SK-N-SH treated with all-trans-retinoic acid at 6 μM for 48 hours (cell line): Measurements from ENCODE around the gene RND3.

Experiments
- ATAC-seq: fragments of 200-7000 bp; cut with Tn5 transposase; 3 replicates; pipeline ENCODE4 v1.9.1; 2020; ENCODE audit warnings: mild to moderate bottlenecking, moderate library complexity
- ARNTL ChIP-seq: fragments of 450-650 bp; formaldehyde crosslinking; IDR thresholded peaks from 2 replicates; pipeline ENCODE4 v1.5.0; 2020; ENCODE audit warnings: low read depth, mild to moderate bottlenecking, moderate library complexity, borderline replicate concordance
- BACH2 ChIP-seq: fragments of 250-450 bp; sonication (Bioruptor Pico); IDR thresholded peaks from 2 replicates; pipeline ENCODE4 v1.9.0; 2021; ENCODE audit warnings: mild to moderate bottlenecking, borderline replicate concordance
- CSDC2 ChIP-seq: fragments of 250-450 bp; sonication (Bioruptor Pico); IDR thresholded peaks from 2 replicates; pipeline ENCODE4 v1.5.0; 2020; ENCODE audit warnings: mild to moderate bottlenecking, moderate library complexity
- GLIS3 ChIP-seq: fragments of 250-450 bp; sonication (Bioruptor Pico); IDR thresholded peaks from 2 replicates; pipeline ENCODE4 v1.5.0; 2020; ENCODE audit warnings: mild to moderate bottlenecking, moderate library complexity
- ISL1 ChIP-seq: fragments of 250-450 bp; sonication (Bioruptor Pico); IDR thresholded peaks from 2 replicates; pipeline ENCODE4 v2.1.2; 2022; ENCODE audit warnings: mild to moderate bottlenecking, moderate library complexity
- OSR1 ChIP-seq: fragments of 250-450 bp; sonication (Bioruptor Pico); IDR thresholded peaks from 2 replicates; pipeline ENCODE4 v1.8.0; 2022; ENCODE audit warnings: moderate library complexity, mild to moderate bottlenecking, inconsistent platforms
- PPARA ChIP-seq: fragments of 250-450 bp; sonication (Bioruptor Pico); IDR thresholded peaks from 2 replicates; pipeline ENCODE4 v1.5.0; 2020; ENCODE audit warnings: mild to moderate bottlenecking, borderline replicate concordance
- RARB ChIP-seq: fragments of 250-450 bp; sonication (Bioruptor Pico); IDR thresholded peaks from 2 replicates; pipeline ENCODE4 v1.8.0; 2021; ENCODE audit warnings: mild to moderate bottlenecking, moderate library complexity
- SNAI2 ChIP-seq: fragments of 250-450 bp; sonication (Bioruptor Pico); IDR thresholded peaks from 2 replicates; pipeline ENCODE4 v1.5.0; 2020; ENCODE audit warnings: mild to moderate bottlenecking, moderate library complexity
- TCF4 ChIP-seq: fragments of 250-450 bp; sonication (Bioruptor Pico); IDR thresholded peaks from 2 replicates; pipeline ENCODE4 v1.8.0; 2021; ENCODE audit warnings: mild to moderate bottlenecking, moderate library complexity, borderline replicate concordance
- TOX ChIP-seq: fragments of 250-450 bp; sonication (Bioruptor Pico); IDR thresholded peaks from 2 replicates; pipeline ENCODE4 v1.8.0; 2021; ENCODE audit warnings: mild to moderate bottlenecking, moderate library complexity, borderline replicate concordance
- ZC3H10 ChIP-seq: fragments of 250-450 bp; sonication (Bioruptor Pico); IDR thresholded peaks from 2 replicates; pipeline ENCODE4 v1.5.1; 2021; ENCODE audit warnings: mild to moderate bottlenecking, moderate library complexity
- ZFP3 ChIP-seq: fragments of 250-450 bp; sonication (Bioruptor Pico); IDR thresholded peaks from 2 replicates; pipeline ENCODE4 v1.5.0; 2020; ENCODE audit warnings: mild to moderate bottlenecking, moderate library complexity
- ZNF565 ChIP-seq: fragments of 450-650 bp; formaldehyde crosslinking; conservative IDR thresholded peaks from 2 replicates; pipeline ENCODE4 v1.5.0; 2020; ENCODE audit warnings: low read depth, mild to moderate bottlenecking, moderate library complexity
- ZNF70 ChIP-seq: fragments of 450-650 bp; formaldehyde crosslinking; IDR thresholded peaks from 2 replicates; pipeline ENCODE4 v1.5.0; 2020; ENCODE audit warnings: mild to moderate bottlenecking, moderate library complexity
- ZNF8 ChIP-seq: fragments of 450-650 bp; formaldehyde crosslinking; IDR thresholded peaks from 2 replicates; pipeline ENCODE4 v1.5.0; 2020; ENCODE audit warnings: mild to moderate bottlenecking, moderate library complexity
- TF ChIP-seq, protein P1 (sequence below): fragments of 250-450 bp; sonication (Bioruptor Pico); IDR thresholded peaks from 2 replicates; pipeline ENCODE4 v1.5.1; 2020; ENCODE audit warnings: low read depth, mild to moderate bottlenecking, moderate library complexity
- TF ChIP-seq, protein P2 (sequence below): fragments of 250-450 bp; sonication (Bioruptor Pico); IDR thresholded peaks from 2 replicates; pipeline ENCODE4 v1.5.0; 2020; ENCODE audit warnings: mild to moderate bottlenecking, moderate library complexity
- TF ChIP-seq, protein P3 (sequence below): fragments of 250-450 bp; sonication (Bioruptor Pico); IDR thresholded peaks from 2 replicates; pipeline ENCODE4 v1.8.0; 2021; ENCODE audit warnings: low read depth, mild to moderate bottlenecking, moderate library complexity, borderline replicate concordance
- TF ChIP-seq, protein P4 (sequence below): fragments of 250-450 bp; sonication (Bioruptor Pico); IDR thresholded peaks from 2 replicates; pipeline ENCODE4 v1.5.1; 2021; ENCODE audit warnings: mild to moderate bottlenecking, moderate library complexity
- TF ChIP-seq, protein P5 (sequence below): fragments of 250-450 bp; sonication (Bioruptor Pico); IDR thresholded peaks from 2 replicates; pipeline ENCODE4 v1.8.0; 2020; ENCODE audit warnings: mild to moderate bottlenecking, moderate library complexity, borderline replicate concordance

The RND3 gene

DNA sequence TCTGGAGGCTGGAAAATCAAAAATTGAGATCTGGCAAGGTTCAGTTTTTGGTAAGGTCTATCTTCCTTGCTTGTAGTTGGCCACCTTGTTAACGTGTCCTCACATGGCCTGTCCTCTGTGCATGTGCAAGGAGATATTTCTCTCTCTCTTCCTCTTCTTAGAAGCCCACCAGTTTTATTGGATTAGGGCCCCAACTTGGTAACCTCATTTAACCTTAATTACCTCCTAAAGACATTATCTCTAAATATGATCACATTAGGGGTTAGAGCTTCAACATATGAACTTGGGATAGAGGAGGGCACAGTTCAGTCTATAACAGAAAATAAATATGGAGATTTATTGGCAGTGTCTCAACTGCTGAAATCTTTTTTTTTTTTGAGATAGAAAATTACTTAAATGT is 19.6 kb upstream of the RND3 start:
- ATAC-seq, result no peak

DNA sequence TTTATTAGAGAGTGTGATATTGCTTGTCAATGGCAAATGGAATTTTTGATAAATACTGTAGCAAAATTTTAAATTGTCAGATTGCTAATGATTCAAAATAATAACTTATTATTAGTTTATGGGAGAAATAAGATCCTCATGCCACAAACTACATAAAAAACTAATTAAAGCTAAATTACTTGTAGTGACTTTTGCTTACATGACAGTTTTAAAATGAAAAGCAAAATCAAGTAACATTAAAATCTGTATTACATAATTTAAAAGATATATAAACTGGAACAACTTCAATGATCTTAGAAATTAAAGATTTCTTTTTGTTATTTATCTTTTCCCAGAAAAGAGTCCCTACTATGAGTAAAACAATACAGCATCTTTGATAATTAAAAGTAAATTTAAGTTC is 17.7 kb upstream of the RND3 start:
- TF ChIP-seq BACH2 (CRISPR knock-in tag) (no peak), CSDC2 (no peak), ZNF565 (no peak)
- TF ChIP-seq, all 23 proteins: peak for 0
- ATAC-seq, result no peak

More for the DNA sequence above, 19.6 kb upstream of the RND3 start:
- TF ChIP-seq RARB (CRISPR knock-in tag) (no peak), ISL1 (CRISPR knock-in tag) (no peak), ZNF565 (no peak), ZNF70 (CRISPR knock-in tag) (no peak), GLIS3 (CRISPR knock-in tag) (no peak), ARNTL (CRISPR knock-in tag) (no peak), ZNF8 (CRISPR knock-in tag) (no peak)
- TF ChIP-seq, protein P1, sequence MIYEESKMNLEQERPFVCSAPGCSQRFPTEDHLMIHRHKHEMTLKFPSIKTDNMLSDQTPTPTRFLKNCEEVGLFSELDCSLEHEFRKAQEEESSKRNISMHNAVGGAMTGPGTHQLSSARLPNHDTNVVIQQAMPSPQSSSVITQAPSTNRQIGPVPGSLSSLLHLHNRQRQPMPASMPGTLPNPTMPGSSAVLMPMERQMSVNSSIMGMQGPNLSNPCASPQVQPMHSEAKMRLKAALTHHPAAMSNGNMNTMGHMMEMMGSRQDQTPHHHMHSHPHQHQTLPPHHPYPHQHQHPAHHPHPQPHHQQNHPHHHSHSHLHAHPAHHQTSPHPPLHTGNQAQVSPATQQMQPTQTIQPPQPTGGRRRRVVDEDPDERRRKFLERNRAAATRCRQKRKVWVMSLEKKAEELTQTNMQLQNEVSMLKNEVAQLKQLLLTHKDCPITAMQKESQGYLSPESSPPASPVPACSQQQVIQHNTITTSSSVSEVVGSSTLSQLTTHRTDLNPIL (CRISPR knock-in tag), result no peak
- TF ChIP-seq, protein P2, sequence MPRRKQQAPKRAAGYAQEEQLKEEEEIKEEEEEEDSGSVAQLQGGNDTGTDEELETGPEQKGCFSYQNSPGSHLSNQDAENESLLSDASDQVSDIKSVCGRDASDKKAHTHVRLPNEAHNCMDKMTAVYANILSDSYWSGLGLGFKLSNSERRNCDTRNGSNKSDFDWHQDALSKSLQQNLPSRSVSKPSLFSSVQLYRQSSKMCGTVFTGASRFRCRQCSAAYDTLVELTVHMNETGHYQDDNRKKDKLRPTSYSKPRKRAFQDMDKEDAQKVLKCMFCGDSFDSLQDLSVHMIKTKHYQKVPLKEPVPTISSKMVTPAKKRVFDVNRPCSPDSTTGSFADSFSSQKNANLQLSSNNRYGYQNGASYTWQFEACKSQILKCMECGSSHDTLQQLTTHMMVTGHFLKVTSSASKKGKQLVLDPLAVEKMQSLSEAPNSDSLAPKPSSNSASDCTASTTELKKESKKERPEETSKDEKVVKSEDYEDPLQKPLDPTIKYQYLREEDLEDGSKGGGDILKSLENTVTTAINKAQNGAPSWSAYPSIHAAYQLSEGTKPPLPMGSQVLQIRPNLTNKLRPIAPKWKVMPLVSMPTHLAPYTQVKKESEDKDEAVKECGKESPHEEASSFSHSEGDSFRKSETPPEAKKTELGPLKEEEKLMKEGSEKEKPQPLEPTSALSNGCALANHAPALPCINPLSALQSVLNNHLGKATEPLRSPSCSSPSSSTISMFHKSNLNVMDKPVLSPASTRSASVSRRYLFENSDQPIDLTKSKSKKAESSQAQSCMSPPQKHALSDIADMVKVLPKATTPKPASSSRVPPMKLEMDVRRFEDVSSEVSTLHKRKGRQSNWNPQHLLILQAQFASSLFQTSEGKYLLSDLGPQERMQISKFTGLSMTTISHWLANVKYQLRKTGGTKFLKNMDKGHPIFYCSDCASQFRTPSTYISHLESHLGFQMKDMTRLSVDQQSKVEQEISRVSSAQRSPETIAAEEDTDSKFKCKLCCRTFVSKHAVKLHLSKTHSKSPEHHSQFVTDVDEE (CRISPR knock-in tag), result no peak
- TF ChIP-seq, protein P3, sequence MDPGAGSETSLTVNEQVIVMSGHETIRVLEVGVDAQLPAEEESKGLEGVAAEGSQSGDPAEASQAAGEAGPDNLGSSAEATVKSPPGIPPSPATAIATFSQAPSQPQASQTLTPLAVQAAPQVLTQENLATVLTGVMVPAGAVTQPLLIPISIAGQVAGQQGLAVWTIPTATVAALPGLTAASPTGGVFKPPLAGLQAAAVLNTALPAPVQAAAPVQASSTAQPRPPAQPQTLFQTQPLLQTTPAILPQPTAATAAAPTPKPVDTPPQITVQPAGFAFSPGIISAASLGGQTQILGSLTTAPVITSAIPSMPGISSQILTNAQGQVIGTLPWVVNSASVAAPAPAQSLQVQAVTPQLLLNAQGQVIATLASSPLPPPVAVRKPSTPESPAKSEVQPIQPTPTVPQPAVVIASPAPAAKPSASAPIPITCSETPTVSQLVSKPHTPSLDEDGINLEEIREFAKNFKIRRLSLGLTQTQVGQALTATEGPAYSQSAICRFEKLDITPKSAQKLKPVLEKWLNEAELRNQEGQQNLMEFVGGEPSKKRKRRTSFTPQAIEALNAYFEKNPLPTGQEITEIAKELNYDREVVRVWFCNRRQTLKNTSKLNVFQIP (CRISPR knock-in tag), result no peak

DNA sequence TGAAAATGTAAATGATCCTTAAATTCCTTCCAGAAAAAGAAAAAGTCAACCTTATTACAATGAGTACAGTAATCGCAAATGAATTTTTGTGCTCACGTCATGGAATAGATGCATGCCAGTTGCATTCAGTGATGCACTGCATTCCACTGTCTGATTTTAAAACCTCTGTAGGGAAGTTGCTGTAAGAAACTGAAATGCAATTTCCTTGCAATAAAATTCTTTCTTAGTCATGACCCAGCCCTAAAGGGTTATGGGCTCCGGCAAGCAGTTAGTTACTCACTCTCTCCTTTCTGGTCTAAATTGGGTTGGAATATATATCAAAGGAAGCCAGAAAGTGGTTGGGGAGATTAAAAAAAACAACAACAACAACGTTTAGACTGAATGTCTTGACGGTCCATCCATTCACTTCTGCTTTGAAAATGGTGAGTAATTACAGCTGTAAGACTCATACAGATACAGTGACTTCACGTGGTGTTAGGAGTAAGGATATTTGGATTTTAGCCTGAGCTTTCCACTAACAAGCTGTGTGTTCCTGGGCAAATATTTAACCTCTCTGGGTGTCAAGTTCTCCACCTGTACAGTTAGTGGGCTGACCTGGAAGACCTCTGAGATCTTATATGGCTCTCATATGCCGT is 8.6 kb upstream of the RND3 start:
- TF ChIP-seq ISL1 (CRISPR knock-in tag) (no peak), BACH2 (CRISPR knock-in tag) (no peak), TCF4 (no peak), OSR1 (CRISPR knock-in tag) (no peak)
- TF ChIP-seq, protein P4, sequence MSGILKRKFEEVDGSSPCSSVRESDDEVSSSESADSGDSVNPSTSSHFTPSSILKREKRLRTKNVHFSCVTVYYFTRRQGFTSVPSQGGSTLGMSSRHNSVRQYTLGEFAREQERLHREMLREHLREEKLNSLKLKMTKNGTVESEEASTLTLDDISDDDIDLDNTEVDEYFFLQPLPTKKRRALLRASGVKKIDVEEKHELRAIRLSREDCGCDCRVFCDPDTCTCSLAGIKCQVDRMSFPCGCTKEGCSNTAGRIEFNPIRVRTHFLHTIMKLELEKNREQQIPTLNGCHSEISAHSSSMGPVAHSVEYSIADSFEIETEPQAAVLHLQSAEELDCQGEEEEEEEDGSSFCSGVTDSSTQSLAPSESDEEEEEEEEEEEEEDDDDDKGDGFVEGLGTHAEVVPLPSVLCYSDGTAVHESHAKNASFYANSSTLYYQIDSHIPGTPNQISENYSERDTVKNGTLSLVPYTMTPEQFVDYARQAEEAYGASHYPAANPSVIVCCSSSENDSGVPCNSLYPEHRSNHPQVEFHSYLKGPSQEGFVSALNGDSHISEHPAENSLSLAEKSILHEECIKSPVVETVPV (CRISPR knock-in tag), result no peak
- peak; percentile 94 for ATAC-seq

DNA sequence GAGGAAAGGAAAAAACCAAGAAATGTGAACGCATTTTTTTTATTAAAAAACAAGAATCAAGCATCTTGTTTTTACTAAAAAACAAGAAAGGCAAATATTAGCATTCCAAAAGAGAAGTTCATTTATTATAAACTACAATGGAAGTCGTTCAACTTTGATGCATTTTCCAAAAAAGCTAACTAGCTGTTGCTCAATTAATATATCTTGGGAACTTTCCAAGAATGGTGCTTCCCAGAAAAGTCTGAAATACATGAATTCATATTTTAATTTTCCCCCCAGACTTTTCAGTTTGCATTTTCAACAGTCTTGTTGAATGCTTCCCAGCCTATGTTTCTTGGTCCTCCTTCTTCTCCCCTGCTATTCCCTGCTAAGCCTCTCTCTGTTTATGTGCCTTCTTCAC is 7.5 kb upstream of the RND3 start:
- TF ChIP-seq ARNTL (CRISPR knock-in tag), result no peak
- no peak for TF ChIP-seq ZC3H10 (CRISPR knock-in tag)
- no peak for TF ChIP-seq OSR1 (CRISPR knock-in tag)
- TF ChIP-seq, protein P4 (CRISPR knock-in tag), result no peak
- no peak for TF ChIP-seq ISL1 (CRISPR knock-in tag)
- no peak for TF ChIP-seq BACH2 (CRISPR knock-in tag)
- no peak for TF ChIP-seq CSDC2
- TF ChIP-seq, protein P5, sequence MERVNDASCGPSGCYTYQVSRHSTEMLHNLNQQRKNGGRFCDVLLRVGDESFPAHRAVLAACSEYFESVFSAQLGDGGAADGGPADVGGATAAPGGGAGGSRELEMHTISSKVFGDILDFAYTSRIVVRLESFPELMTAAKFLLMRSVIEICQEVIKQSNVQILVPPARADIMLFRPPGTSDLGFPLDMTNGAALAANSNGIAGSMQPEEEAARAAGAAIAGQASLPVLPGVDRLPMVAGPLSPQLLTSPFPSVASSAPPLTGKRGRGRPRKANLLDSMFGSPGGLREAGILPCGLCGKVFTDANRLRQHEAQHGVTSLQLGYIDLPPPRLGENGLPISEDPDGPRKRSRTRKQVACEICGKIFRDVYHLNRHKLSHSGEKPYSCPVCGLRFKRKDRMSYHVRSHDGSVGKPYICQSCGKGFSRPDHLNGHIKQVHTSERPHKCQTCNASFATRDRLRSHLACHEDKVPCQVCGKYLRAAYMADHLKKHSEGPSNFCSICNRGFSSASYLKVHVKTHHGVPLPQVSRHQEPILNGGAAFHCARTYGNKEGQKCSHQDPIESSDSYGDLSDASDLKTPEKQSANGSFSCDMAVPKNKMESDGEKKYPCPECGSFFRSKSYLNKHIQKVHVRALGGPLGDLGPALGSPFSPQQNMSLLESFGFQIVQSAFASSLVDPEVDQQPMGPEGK (CRISPR knock-in tag), result no peak
- TF ChIP-seq SNAI2, result no peak
- no peak for TF ChIP-seq ZNF8 (CRISPR knock-in tag)
- TF ChIP-seq PPARA (CRISPR knock-in tag), result no peak
- TF ChIP-seq, protein P3 (CRISPR knock-in tag), result no peak
- no peak for TF ChIP-seq ZFP3 (CRISPR knock-in tag)
- TF ChIP-seq GLIS3 (CRISPR knock-in tag), result no peak
- TF ChIP-seq, protein P1 (CRISPR knock-in tag), result no peak
- no peak for TF ChIP-seq ZNF565
- TF ChIP-seq TOX, result no peak
- no peak for TF ChIP-seq RARB (CRISPR knock-in tag)

More for the DNA sequence above, 7.5 kb upstream of the RND3 start:
- ATAC-seq, result no peak
